PFSK-1 (cell line): ENCODE results near the gene PREX1.

Source experiments
- POLR2AphosphoS5 ChIP-seq: IDR thresholded peaks from 2 replicates; pipeline ENCODE4 v1.6.1; 2012; ENCODE audit warnings: low read depth, mild to moderate bottlenecking, control low read depth, low read length, moderate library complexity
- SIN3A ChIP-seq: IDR thresholded peaks from 2 replicates; pipeline ENCODE4 v1.6.1; 2012; ENCODE audit warnings: mild to moderate bottlenecking, low read length, moderate library complexity, borderline replicate concordance; ENCODE audit not compliant: insufficient read depth
- TAF1 ChIP-seq: IDR thresholded peaks from 2 replicates; pipeline ENCODE4 v1.6.1; 2012; ENCODE audit warnings: low read length, control low read depth, borderline replicate concordance; ENCODE audit not compliant: insufficient read depth
- TF ChIP-seq, protein P1 (sequence below), 2 experiments: IDR thresholded peaks; 2 replicates each; pipeline versions ENCODE4 v1.6.1 to v1.8.0; 2011 to 2012; ENCODE audit warnings: low read depth in 2 of 2, low read length in 2 of 2, control low read depth in 1 of 2, inconsistent platforms in 1 of 2, mild to moderate bottlenecking in 1 of 2, moderate library complexity in 1 of 2; ENCODE audit not compliant: insufficient read depth in 1 of 2

GRCh38 chr20:48577557-48577956 lies 250.2 kb downstream of the PREX1 start:
- no peak for TF ChIP-seq TAF1
- TF ChIP-seq, protein P1, sequence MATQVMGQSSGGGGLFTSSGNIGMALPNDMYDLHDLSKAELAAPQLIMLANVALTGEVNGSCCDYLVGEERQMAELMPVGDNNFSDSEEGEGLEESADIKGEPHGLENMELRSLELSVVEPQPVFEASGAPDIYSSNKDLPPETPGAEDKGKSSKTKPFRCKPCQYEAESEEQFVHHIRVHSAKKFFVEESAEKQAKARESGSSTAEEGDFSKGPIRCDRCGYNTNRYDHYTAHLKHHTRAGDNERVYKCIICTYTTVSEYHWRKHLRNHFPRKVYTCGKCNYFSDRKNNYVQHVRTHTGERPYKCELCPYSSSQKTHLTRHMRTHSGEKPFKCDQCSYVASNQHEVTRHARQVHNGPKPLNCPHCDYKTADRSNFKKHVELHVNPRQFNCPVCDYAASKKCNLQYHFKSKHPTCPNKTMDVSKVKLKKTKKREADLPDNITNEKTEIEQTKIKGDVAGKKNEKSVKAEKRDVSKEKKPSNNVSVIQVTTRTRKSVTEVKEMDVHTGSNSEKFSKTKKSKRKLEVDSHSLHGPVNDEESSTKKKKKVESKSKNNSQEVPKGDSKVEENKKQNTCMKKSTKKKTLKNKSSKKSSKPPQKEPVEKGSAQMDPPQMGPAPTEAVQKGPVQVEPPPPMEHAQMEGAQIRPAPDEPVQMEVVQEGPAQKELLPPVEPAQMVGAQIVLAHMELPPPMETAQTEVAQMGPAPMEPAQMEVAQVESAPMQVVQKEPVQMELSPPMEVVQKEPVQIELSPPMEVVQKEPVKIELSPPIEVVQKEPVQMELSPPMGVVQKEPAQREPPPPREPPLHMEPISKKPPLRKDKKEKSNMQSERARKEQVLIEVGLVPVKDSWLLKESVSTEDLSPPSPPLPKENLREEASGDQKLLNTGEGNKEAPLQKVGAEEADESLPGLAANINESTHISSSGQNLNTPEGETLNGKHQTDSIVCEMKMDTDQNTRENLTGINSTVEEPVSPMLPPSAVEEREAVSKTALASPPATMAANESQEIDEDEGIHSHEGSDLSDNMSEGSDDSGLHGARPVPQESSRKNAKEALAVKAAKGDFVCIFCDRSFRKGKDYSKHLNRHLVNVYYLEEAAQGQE (IDR thresholded peaks at IDR 0.05; ENCODE audit: insufficient read depth in 1 of 2, low read depth in 2 of 2, low read length in 2 of 2): no peak
- no peak for TF ChIP-seq POLR2AphosphoS5
- no peak for TF ChIP-seq SIN3A
